Measurements from ENCODE around the gene ATP5F1A. TPM values are rescaled to one million over a fixed set of nuclear protein-coding genes. Genes with fewer than 3 reads are reported as not detected.
"Not testable (repeated sequence)": the region's sequence is repeated elsewhere in the genome, so short reads cannot be mapped to it uniquely, and the experiment has no call there.

Gene ATP5F1A
- total RNA-seq: 238 TPM
- long read RNA-seq, full-length matches to known transcripts: 450 of 490 reads
- long read RNA-seq, partial matches to known transcripts: 28 of 490 reads
- long read RNA-seq, other reads (novel, unspliced or antisense): 12 of 490 reads

DNA sequence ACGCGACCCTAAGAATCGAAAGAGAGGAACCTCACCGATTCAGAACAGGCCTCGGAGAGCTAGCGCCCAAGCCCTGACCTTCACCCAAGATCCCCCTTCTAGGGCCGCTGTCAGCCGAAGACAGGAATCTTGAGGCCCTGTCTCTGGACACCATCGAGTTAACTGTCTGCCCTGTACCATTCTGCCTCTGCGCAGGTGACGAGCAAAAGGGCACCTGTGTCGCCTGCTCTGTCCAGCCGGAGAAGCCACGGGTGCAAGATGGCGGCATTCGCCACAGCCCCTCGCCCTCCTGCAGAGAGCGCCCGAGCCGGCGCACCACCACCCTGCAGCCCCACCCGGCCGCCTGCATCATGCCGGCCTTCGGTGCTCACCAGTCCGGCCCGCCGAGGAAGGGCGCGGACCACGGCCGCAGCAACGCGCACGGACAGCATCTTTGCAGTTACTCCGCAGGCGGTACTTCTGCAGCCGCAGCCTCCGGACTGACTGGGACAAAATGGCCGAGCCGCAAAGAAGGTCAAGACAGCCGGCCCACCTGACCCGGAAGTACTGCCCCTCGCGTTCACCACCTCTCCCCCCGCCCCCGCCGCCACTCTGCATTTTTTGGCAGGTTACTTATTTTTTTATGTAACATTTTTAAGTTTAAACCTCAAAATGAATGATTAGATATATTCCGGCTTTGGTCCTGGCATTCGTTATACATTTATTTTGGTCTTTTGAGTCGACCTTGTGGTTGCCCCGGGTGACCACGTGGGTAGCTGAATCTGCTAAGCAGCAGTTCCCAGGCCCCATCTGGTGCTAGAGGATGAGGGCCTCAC, at the start of gene ATP5F1A:
Gene ATP5F1A (minus strand): TSS at position 496 of the 815 bp plus-strand sequence. CDS start 65 bp downstream, at position 431.
- TF ChIP-seq, protein P1, sequence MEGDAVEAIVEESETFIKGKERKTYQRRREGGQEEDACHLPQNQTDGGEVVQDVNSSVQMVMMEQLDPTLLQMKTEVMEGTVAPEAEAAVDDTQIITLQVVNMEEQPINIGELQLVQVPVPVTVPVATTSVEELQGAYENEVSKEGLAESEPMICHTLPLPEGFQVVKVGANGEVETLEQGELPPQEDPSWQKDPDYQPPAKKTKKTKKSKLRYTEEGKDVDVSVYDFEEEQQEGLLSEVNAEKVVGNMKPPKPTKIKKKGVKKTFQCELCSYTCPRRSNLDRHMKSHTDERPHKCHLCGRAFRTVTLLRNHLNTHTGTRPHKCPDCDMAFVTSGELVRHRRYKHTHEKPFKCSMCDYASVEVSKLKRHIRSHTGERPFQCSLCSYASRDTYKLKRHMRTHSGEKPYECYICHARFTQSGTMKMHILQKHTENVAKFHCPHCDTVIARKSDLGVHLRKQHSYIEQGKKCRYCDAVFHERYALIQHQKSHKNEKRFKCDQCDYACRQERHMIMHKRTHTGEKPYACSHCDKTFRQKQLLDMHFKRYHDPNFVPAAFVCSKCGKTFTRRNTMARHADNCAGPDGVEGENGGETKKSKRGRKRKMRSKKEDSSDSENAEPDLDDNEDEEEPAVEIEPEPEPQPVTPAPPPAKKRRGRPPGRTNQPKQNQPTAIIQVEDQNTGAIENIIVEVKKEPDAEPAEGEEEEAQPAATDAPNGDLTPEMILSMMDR (IDR thresholded peaks at IDR 0.05): peak; percentile 18
- intact Hi-C loops (cut with DNase I): no loop called here
- Histone ChIP-seq H3K9me3 (no peaks in the 10 kb centered on the region), H3K27ac (peak within 1 kb of the TSS; percentile 89), H3K4me1 (peaks cover 32% of the 10 kb centered on the region), H3K27me3 (ENCODE audit: low read depth) (no peaks in the 10 kb centered on the region), H3K4me3 (peak within 1 kb of the TSS; percentile 67), H3K36me3 (peaks cover 23% of the 10 kb centered on the region)
- DNase-seq: peak; percentile 90
- peak; percentile 91 to 98 for ATAC-seq

DNA sequence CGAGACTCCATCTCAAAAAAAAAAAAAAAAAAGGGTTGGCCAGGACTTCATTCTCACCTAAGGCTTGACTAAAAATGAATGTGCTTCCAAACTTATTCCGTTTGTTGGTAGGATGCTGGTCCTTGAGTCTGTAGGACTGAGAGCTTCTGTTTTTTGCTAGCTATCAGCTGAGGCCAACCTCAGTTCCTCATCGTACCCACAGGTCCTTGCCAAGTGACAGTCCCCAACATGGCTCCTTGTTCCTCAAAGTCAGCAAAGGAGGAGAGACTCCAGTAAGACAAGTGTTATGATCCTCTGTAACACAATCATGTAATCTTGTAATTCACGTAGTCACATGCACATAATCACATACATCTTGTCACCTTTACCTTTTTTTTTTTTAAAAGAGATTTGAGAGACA, 43.1 kb upstream of the ATP5F1A start:
- Histone ChIP-seq H3K4me3 (no peak overlapping the region), H3K27ac (no peak overlapping the region), H3K4me1 (no peaks in the 10 kb centered on the region), H3K27me3 (ENCODE audit: low read depth) (no peaks in the 10 kb centered on the region), H3K36me3 (no peaks in the 10 kb centered on the region), H3K9me3 (no peaks in the 10 kb centered on the region)
- DNase-seq (no peak), ATAC-seq (no peak)
- intact Hi-C loops (cut with DNase I): no loop called here
- TF ChIP-seq, protein P1 (IDR thresholded peaks at IDR 0.05): no peak

DNA sequence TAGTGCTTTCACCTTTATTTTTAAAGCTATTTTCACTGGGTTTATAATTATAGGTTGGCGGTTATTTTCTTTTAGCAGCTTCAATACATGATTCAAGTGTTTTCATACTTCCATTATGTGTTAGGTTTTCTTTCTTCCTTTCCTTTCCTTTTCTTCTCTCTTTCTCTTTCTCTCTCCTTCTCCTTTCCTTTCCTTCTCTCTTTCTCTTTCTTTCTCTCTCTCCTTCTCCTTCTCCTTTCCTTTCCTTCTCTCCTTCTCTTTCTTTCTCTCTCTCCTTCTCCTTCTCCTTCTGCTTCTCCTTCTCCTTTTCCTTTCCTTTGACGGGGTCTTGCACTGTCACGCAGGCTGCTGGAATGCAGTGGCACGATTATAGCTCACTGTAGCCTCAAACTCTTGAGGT, 42.1 kb upstream of the ATP5F1A start:
- DNase-seq: no peak
- no peaks in the 10 kb centered on the region for H3K27me3 ChIP-seq (ENCODE audit: low read depth)
- no peak for ATAC-seq
- H3K27ac ChIP-seq: no peak overlapping the region
- H3K4me1 ChIP-seq: no peaks in the 10 kb centered on the region
- TF ChIP-seq, protein P1 (IDR thresholded peaks at IDR 0.05): no peak
- H3K4me3 ChIP-seq: no peak overlapping the region
- no peaks in the 10 kb centered on the region for H3K9me3 ChIP-seq
- H3K36me3 ChIP-seq: no peaks in the 10 kb centered on the region
- intact Hi-C loops (cut with DNase I): no loop called here

DNA sequence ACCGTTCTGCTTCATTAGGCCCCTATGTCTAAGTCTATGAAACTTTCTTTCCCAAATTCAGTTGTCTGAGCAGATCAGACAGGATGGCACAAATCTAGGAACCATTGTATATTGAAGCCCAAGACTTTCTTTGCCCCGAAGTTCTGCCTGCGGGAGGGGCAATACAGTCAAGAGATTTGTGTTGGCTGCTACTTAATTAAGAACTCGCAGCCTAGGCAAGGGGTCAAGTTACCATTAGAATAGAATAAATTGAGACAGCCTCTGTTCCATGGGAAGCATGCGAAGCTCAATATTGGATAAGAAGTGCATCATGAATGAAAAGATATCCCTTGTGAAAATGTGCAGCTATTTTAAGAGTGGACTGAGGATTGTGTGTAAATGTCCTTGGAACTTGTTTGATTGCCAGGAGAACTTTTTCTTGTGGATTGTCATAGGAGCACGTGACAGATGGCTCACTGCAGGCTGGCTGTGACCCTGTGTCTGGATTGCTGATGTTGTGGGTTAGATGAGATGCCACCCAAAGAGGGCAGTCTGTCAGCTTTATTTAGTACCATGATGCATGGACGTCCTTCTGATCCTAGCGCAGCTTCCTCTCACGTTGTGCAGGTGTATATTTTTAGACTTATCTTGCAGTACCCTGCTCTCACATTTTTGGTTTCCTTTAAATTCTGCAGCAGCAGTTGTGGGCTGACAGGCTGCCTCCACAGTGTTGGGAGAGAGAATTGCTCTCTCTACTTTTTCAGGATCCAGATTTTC, 37.0 kb upstream of the ATP5F1A start:
- TF ChIP-seq, protein P1 (IDR thresholded peaks at IDR 0.05): no peak
- DNase-seq (no peak), ATAC-seq (no peak)
- Histone ChIP-seq H3K27me3 (ENCODE audit: low read depth) (no peaks in the 10 kb centered on the region), H3K27ac (no peak overlapping the region), H3K9me3 (no peaks in the 10 kb centered on the region), H3K36me3 (peaks cover 8% of the 10 kb centered on the region), H3K4me3 (no peak overlapping the region), H3K4me1 (no peaks in the 10 kb centered on the region)
- intact Hi-C loops (cut with DNase I): no loop called here

DNA sequence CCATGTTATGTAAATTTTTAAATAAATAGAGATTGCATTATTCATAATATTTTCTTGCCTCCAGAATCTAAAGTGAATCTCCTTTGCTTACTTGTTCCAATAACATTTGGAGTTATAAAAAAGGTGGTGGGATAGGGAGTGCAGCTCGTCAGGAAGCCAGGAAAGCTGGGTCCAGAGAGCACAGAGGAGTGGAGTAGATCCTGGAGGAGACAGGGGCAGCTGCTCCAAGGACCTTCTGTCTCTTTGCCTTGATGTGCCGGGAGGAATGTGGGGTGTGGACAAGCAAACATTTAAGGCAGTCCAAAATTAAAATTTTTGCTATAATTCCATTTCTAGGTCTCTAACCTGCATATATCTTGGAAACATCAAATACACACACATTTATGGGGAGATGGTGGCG, 35.4 kb upstream of the ATP5F1A start:
- H3K4me3 ChIP-seq: no peak overlapping the region
- no peaks in the 10 kb centered on the region for H3K4me1 ChIP-seq
- TF ChIP-seq, protein P1 (IDR thresholded peaks at IDR 0.05): no peak
- no peak for DNase-seq
- no peaks in the 10 kb centered on the region for H3K9me3 ChIP-seq
- H3K36me3 ChIP-seq: peaks cover 24% of the 10 kb centered on the region
- no peak overlapping the region for H3K27ac ChIP-seq
- no peaks in the 10 kb centered on the region for H3K27me3 ChIP-seq (ENCODE audit: low read depth)
- intact Hi-C loops (cut with DNase I): no loop called here
- no peak for ATAC-seq

DNA sequence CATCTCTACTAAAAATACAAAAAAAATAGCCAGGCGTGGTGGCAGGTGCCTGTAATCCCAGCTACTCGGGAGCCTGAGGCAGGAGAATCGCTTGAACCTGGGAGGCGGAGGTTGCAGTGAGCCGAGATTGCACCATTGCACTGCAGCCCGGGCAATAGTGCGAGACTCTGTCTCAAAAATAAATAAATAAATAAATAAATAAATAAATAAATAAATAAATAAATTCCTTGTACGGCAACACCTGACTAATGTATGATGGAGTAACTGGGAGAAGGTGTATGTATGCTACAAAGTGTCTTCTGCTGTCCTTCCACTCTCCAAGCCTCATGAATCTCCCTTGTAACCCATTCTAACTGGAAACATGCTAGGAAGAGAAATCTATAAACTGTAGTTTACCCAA, 32.5 kb upstream of the ATP5F1A start:
- H3K9me3 ChIP-seq; H3K27me3 ChIP-seq (ENCODE audit: low read depth); H3K27ac ChIP-seq; DNase-seq; H3K4me3 ChIP-seq; intact Hi-C loops (cut with DNase I); ATAC-seq; H3K4me1 ChIP-seq: not testable (repeated sequence)
- peaks cover 54% of the 10 kb centered on the region for H3K36me3 ChIP-seq

Measured in lower lobe of right lung (tissue), 2 donors.